ENCODE measurements around the gene ISG20L2. TPM values are rescaled to one million over a fixed set of nuclear protein-coding genes. Genes with fewer than 3 reads are reported as not detected.

The ISG20L2 gene
- total RNA-seq, 3 donors from 2014 or later = 27.8 to 33.0 (median 31.0) TPM

DNA sequence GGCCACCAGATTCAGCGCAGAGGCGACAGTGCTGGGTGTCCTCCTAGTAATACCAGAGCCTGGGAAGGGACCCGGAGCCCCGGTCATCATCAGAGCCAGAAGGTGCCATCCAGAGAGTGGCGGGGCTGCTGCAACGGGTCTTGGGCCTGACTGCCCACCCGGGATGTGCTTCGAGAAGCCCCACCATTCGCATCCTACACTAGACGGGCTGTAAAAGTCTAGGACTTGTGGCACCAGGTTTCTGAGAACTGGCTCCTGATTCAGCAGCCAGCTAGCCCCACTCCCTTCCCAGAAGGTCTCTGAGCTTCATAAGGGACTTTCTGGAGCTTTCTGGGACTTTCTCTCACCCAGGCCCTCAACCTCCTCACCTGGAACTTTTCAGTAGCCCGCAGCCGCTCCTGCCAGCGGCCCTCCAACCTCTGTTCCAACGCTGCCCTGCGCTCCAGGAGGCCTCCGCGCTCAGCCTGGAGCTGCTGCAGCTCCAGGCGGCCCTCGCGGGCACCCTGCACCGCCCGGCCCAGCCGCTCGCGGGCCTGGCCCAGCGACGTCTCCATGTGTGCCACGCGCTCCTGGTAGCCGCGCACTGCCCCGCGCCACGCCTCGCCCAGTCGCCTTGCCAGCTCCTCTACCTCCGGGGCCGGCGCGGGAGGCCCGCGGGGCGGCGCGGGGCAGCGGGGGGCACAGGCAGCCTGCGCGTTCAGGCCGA, 52.3 kb downstream of the ISG20L2 start:
- no peak overlapping the region for H3K4me3 ChIP-seq
- intact Hi-C loops (cut with DNase I, micrococcal nuclease) = no loop called here
- ATAC-seq = peak; percentile 43
- H3K36me3 ChIP-seq (ENCODE audit: low read depth) = no peaks in the 10 kb centered on the region
- TF ChIP-seq, protein P1, sequence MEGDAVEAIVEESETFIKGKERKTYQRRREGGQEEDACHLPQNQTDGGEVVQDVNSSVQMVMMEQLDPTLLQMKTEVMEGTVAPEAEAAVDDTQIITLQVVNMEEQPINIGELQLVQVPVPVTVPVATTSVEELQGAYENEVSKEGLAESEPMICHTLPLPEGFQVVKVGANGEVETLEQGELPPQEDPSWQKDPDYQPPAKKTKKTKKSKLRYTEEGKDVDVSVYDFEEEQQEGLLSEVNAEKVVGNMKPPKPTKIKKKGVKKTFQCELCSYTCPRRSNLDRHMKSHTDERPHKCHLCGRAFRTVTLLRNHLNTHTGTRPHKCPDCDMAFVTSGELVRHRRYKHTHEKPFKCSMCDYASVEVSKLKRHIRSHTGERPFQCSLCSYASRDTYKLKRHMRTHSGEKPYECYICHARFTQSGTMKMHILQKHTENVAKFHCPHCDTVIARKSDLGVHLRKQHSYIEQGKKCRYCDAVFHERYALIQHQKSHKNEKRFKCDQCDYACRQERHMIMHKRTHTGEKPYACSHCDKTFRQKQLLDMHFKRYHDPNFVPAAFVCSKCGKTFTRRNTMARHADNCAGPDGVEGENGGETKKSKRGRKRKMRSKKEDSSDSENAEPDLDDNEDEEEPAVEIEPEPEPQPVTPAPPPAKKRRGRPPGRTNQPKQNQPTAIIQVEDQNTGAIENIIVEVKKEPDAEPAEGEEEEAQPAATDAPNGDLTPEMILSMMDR (IDR thresholded peaks at IDR 0.05) = no peak
- DNase-seq = no peak
- H3K9me3 ChIP-seq = no peaks in the 10 kb centered on the region
- peaks cover 7% of the 10 kb centered on the region for H3K4me1 ChIP-seq (ENCODE audit: low read depth)

DNA sequence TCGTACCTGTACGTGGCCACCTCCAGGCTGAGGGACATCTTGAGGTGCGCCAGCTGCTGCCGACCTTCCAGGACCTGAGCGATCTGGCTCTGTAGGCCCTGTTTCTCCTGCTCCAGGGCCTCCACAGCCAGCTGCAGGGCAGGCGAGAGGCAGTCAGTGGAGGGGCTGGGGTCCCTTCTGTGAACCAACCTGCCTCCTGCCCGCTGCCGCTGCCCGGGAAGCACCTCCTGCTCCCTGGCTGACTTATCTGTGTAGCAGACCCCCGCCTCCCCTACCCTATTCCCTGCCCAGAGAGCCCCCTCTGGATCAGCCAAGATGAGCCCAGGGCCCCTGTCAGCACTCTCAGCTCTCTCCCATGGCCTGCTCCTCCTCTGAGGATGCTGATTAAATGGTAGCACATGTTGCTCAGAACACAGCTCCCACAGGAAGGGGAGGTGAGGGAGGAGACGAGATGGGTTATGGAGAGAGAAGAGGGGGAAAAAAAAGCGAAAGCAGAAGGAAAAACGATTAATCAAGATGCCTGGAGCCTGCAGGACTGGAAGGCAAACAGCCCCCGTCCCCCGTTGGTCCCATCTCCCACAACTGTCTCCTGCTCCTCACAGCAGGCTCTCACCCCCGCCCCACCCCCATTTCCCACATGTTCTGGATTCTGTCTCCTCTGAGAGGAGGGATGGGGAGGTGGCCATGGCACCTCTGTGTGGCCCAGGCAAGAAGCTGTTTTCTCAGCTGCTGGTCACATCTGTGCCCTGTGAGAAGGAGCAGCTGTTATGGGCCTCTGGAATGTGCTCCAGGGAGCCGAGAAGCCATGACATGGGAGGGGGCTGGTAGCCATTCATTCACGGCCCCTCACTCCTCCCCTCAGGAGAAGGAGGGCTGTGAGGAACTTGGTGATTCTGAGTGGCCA, 53.1 kb downstream of the ISG20L2 start:
- no peaks in the 10 kb centered on the region for H3K36me3 ChIP-seq (ENCODE audit: low read depth)
- no peak overlapping the region for H3K4me3 ChIP-seq
- intact Hi-C loops (cut with DNase I, micrococcal nuclease) = no loop called here
- H3K9me3 ChIP-seq = no peaks in the 10 kb centered on the region
- TF ChIP-seq, protein P1 (IDR thresholded peaks at IDR 0.05) = no peak
- DNase-seq = no peak
- H3K4me1 ChIP-seq (ENCODE audit: low read depth) = peaks cover 7% of the 10 kb centered on the region
- ATAC-seq = no peak

- DNase-seq (no peak), ATAC-seq (no peak)
- no peaks in the 10 kb centered on the region for H3K9me3 ChIP-seq
- TF ChIP-seq, protein P1 (IDR thresholded peaks at IDR 0.05) = no peak
- H3K36me3 ChIP-seq (ENCODE audit: low read depth) = no peaks in the 10 kb centered on the region
- H3K4me3 ChIP-seq = no peak overlapping the region
- intact Hi-C loops (cut with DNase I, micrococcal nuclease) = no loop called here
- peaks cover 7% of the 10 kb centered on the region for H3K4me1 ChIP-seq (ENCODE audit: low read depth)
Measured at GRCh38 chr1:156673387-156674121, 55.0 kb downstream of the ISG20L2 start.

Other genes with a start within 250 kb of the ISG20L2 start
- 100 to 1,000 TPM in 1 of 3 donors, 10 to 100 TPM in 2; 56.8 to 103 (median 61.9) TPM for gene MEF2D, start 228.0 kb downstream of the ISG20L2 start, total RNA-seq
- gene IQGAP3, start 156.2 kb downstream of the ISG20L2 start, total RNA-seq = 10 to 100 TPM in 1 of 3 donors, 1 to 10 TPM in 2; 3.4 to 15.5 (median 5.7) TPM
- gene TTC24, start 149.0 kb downstream of the ISG20L2 start, total RNA-seq = under 1 TPM; 0.25 to 0.43 (median 0.34) TPM
- 10 to 100 TPM; 70.8 to 94.4 (median 86.5) TPM for gene NAXE, start 137.0 kb downstream of the ISG20L2 start, total RNA-seq
- gene GPATCH4, start 127.3 kb downstream of the ISG20L2 start, total RNA-seq = 10 to 100 TPM; 17.4 to 25.9 (median 21.5) TPM
- gene HAPLN2, start 109.4 kb downstream of the ISG20L2 start, total RNA-seq = under 1 TPM in 1 of 3 donors, not detected in 2; 0.28 TPM
- under 1 TPM in 2 of 3 donors, not detected in 1; 0.14 to 0.79 TPM for gene BCAN, start 86.6 kb downstream of the ISG20L2 start, total RNA-seq
- gene NES, start 51.4 kb downstream of the ISG20L2 start, total RNA-seq = 10 to 100 TPM in 1 of 3 donors, 1 to 10 TPM in 2; 3.0 to 11.4 (median 6.4) TPM
- 1 to 10 TPM in 2 of 3 donors, under 1 TPM in 1; 0.38 to 2.2 (median 1.2) TPM for gene CRABP2, start 23.2 kb downstream of the ISG20L2 start, total RNA-seq
- gene METTL25B, start 297 bp downstream of the ISG20L2 start, total RNA-seq = 10 to 100 TPM; 35.1 to 58.6 (median 44.4) TPM
- gene MRPL24, start 12.3 kb upstream of the ISG20L2 start, total RNA-seq = 10 to 100 TPM; 50.1 to 61.7 (median 57.6) TPM
- 100 to 1,000 TPM; 196 to 264 (median 221) TPM for gene HDGF, start 22.9 kb upstream of the ISG20L2 start, total RNA-seq
- 10 to 100 TPM; 55.0 to 66.1 (median 59.2) TPM for gene PRCC, start 38.8 kb upstream of the ISG20L2 start, total RNA-seq
- gene SH2D2A, start 88.1 kb upstream of the ISG20L2 start, total RNA-seq = 1 to 10 TPM; 2.9 to 3.3 (median 3.1) TPM
- under 1 TPM in 2 of 3 donors, not detected in 1; 0.06 to 0.09 TPM for gene INSRR, start 130.4 kb upstream of the ISG20L2 start, total RNA-seq
- 1 to 10 TPM in 1 of 3 donors, under 1 TPM in 2; 0.67 to 1.3 (median 0.79) TPM for gene NTRK1, start 132.1 kb upstream of the ISG20L2 start, total RNA-seq
- gene PEAR1, start 165.0 kb upstream of the ISG20L2 start, total RNA-seq = 1 to 10 TPM; 2.3 to 7.2 (median 4.6) TPM
- not detected for gene LRRC71, start 191.9 kb upstream of the ISG20L2 start, total RNA-seq

Measured in mucosa of descending colon (tissue), 3 donors.